HL-60 (cell line): ENCODE results near the gene TMEM63B.

Experiments used
- DNase-seq, 2 experiments: peaks; one replicate each; pipeline ENCODE4 v3.0.0-alpha.2; 2010 to 2020; ENCODE audit warnings: low read depth in 1 of 2, low spot score in 1 of 2
- H3K27ac ChIP-seq: fragments of 250-450 bp; sonication (Bioruptor Pico); replicated peaks from 2 replicates; pipeline ENCODE4 v1.5.1; 2020; ENCODE audit warnings: mild to moderate bottlenecking, moderate library complexity
- H3K27me3 ChIP-seq: fragments of 250-450 bp; sonication (Bioruptor Pico); 2 replicates; pipeline ENCODE4 v1.5.1; 2021; ENCODE audit warnings: mild to moderate bottlenecking, moderate library complexity; ENCODE audit not compliant: insufficient read depth, poor library complexity, severe bottlenecking
- H3K4me3 ChIP-seq: replicated peaks from 2 replicates; pipeline ENCODE4 v1.5.1; 2011; ENCODE audit warnings: mild to moderate bottlenecking, control low read depth, low read length; ENCODE audit not compliant: insufficient read depth
- GABPA ChIP-seq: IDR thresholded peaks from 2 replicates; pipeline ENCODE4 v1.6.1; 2012; ENCODE audit warnings: low read depth
- POLR2AphosphoS5 ChIP-seq: IDR thresholded peaks from 2 replicates; pipeline ENCODE4 v1.6.1; 2012; ENCODE audit warnings: low read depth
- REST ChIP-seq: IDR thresholded peaks from 2 replicates; pipeline ENCODE4 v1.6.1; 2012; ENCODE audit warnings: low read depth; ENCODE audit not compliant: insufficient replicate concordance
- SPI1 ChIP-seq: IDR thresholded peaks from 2 replicates; pipeline ENCODE4 v1.6.1; 2012; ENCODE audit warnings: low read depth, mild to moderate bottlenecking, borderline replicate concordance
- TF ChIP-seq, protein P1 (sequence below): IDR thresholded peaks from one replicate; pipeline ENCODE4 v1.5.1; 2011; ENCODE audit warnings: low read length, control low read depth, inconsistent platforms; ENCODE audit not compliant: insufficient read depth

Gene TMEM63B

GRCh38 chr6:44110005-44110676, 17.2 kb upstream of the TMEM63B start:
- TF ChIP-seq, protein P1, sequence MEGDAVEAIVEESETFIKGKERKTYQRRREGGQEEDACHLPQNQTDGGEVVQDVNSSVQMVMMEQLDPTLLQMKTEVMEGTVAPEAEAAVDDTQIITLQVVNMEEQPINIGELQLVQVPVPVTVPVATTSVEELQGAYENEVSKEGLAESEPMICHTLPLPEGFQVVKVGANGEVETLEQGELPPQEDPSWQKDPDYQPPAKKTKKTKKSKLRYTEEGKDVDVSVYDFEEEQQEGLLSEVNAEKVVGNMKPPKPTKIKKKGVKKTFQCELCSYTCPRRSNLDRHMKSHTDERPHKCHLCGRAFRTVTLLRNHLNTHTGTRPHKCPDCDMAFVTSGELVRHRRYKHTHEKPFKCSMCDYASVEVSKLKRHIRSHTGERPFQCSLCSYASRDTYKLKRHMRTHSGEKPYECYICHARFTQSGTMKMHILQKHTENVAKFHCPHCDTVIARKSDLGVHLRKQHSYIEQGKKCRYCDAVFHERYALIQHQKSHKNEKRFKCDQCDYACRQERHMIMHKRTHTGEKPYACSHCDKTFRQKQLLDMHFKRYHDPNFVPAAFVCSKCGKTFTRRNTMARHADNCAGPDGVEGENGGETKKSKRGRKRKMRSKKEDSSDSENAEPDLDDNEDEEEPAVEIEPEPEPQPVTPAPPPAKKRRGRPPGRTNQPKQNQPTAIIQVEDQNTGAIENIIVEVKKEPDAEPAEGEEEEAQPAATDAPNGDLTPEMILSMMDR = no peak
- TF ChIP-seq GABPA (no peak), REST (no peak), POLR2AphosphoS5 (no peak), SPI1 (no peak)
- H3K27me3 ChIP-seq = no peaks in the 10 kb centered on the region
- DNase-seq = no peak
- no peak overlapping the region for H3K4me3 ChIP-seq
- no peak overlapping the region for H3K27ac ChIP-seq

- no peak for DNase-seq
- Histone ChIP-seq H3K27ac (no peak overlapping the region), H3K27me3 (no peaks in the 10 kb centered on the region), H3K4me3 (no peak overlapping the region)
- TF ChIP-seq SPI1 = no peak
- TF ChIP-seq GABPA = no peak
- TF ChIP-seq POLR2AphosphoS5 = no peak
- no peak for TF ChIP-seq REST
- TF ChIP-seq, protein P1 = no peak
Measured at GRCh38 chr6:44110966-44111365, 16.4 kb upstream of the TMEM63B start.

- Histone ChIP-seq H3K4me3 (no peak overlapping the region), H3K27ac (no peak overlapping the region), H3K27me3 (no peaks in the 10 kb centered on the region)
- TF ChIP-seq REST = no peak
- TF ChIP-seq, protein P1 = no peak
- no peak; the same call in 1 of the 2 replicates for TF ChIP-seq POLR2AphosphoS5
- no peak for TF ChIP-seq GABPA
- no peak for TF ChIP-seq SPI1
- no peak for DNase-seq
Measured at GRCh38 chr6:44111434-44112417, 15.6 kb upstream of the TMEM63B start.
